Activated T-helper 1 cell treated with anti-CD3 and anti-CD28 coated beads, Interleukin-12 subunit alpha, Interleukin-12 subunit beta, Interleukin-2, Interleukin-4 antibody, amounts not matched to agents 30 ng/mL and 10 ng/mL and 1 ng/mL, durations not matched to agents 14 hours and 24 hours and 36 hours (primary cell): ENCODE measurements around the gene PPP2R2C. TPM values are rescaled to one million over a fixed set of nuclear protein-coding genes. Genes with fewer than 3 reads are reported as not detected.

Source experiments
- DNase-seq: peaks from one replicate; pipeline ENCODE4 v3.0.0; 2021; ENCODE audit warnings: low spot score
- H3K27ac Mint-ChIP-seq: one replicate; pipeline ENCODE4 v1.8.0; 2021; ENCODE audit warnings: mild to moderate bottlenecking, mixed read lengths
- H3K27me3 Mint-ChIP-seq: one replicate; pipeline ENCODE4 v1.8.0; 2022; ENCODE audit warnings: mild to moderate bottlenecking, moderate library complexity, mixed read lengths; ENCODE audit not compliant: insufficient read depth
- H3K36me3 Mint-ChIP-seq: one replicate; pipeline ENCODE4 v1.8.0; 2021; ENCODE audit warnings: low read depth, mixed read lengths
- H3K4me1 Mint-ChIP-seq: one replicate; pipeline ENCODE4 v1.8.0; 2021; ENCODE audit warnings: low read depth, mixed read lengths
- H3K4me3 Mint-ChIP-seq: one replicate; pipeline ENCODE4 v1.8.0; 2021; ENCODE audit warnings: mild to moderate bottlenecking, moderate library complexity, mixed read lengths
- H3K9me3 Mint-ChIP-seq: one replicate; pipeline ENCODE4 v1.8.0; 2021; ENCODE audit warnings: mixed read lengths
- intact Hi-C: fragments of 100-400 bp; cut with micrococcal nuclease; formaldehyde crosslinking; loops from one replicate; pipeline ENCODE4 v1.15.1; 2024
- total RNA-seq: library from RNA; stranded (reverse); gene quantifications from 2 replicates; pipeline ENCODE4 v1.2.3, GENCODE V29; 2022

Gene PPP2R2C
- total RNA-seq, 1 donor from 2014 or later: not detected

GRCh38 chr4:6282314-6282771 is 190.1 kb downstream of the PPP2R2C start:
- Mint-ChIP-seq H3K4me1 (peaks cover 8% of the 10 kb centered on the region), H3K4me3 (no peak overlapping the region), H3K9me3 (no peaks in the 10 kb centered on the region), H3K27me3 (no peaks in the 10 kb centered on the region), H3K27ac (no peak overlapping the region), H3K36me3 (no peaks in the 10 kb centered on the region)
- intact Hi-C loops: no loop called here
- no peak for DNase-seq

- no peak overlapping the region for H3K27ac Mint-ChIP-seq
These were observed 190.7 kb downstream of the PPP2R2C start for GRCh38 chr4:6281436-6282313.

GRCh38 chr4:6280365-6280996 is 191.9 kb downstream of the PPP2R2C start:
- intact Hi-C loops: no loop called here
- DNase-seq: no peak
- H3K36me3 Mint-ChIP-seq: no peaks in the 10 kb centered on the region
- H3K27me3 Mint-ChIP-seq: no peaks in the 10 kb centered on the region
- no peaks in the 10 kb centered on the region for H3K9me3 Mint-ChIP-seq
- H3K4me1 Mint-ChIP-seq: peaks cover 8% of the 10 kb centered on the region
- H3K27ac Mint-ChIP-seq: no peak overlapping the region
- H3K4me3 Mint-ChIP-seq: no peak overlapping the region

More at GRCh38 chr4:6281436-6282313, 190.7 kb downstream of the PPP2R2C start:
- Mint-ChIP-seq H3K4me3 (no peak overlapping the region), H3K36me3 (no peaks in the 10 kb centered on the region), H3K27me3 (no peaks in the 10 kb centered on the region), H3K4me1 (peaks cover 8% of the 10 kb centered on the region), H3K9me3 (no peaks in the 10 kb centered on the region)
- DNase-seq: no peak
- intact Hi-C loops: no loop called here

- intact Hi-C loops: no loop called here
- no peak overlapping the region for H3K27ac Mint-ChIP-seq
- H3K4me3 Mint-ChIP-seq: no peak overlapping the region
- H3K27me3 Mint-ChIP-seq: peaks cover 3% of the 10 kb centered on the region
- no peaks in the 10 kb centered on the region for H3K9me3 Mint-ChIP-seq
- no peak for DNase-seq
- H3K4me1 Mint-ChIP-seq: peaks cover 8% of the 10 kb centered on the region
- H3K36me3 Mint-ChIP-seq: no peaks in the 10 kb centered on the region
These were observed 192.7 kb downstream of the PPP2R2C start for GRCh38 chr4:6279582-6280289.

- Mint-ChIP-seq H3K27me3 (peaks cover 3% of the 10 kb centered on the region), H3K4me1 (peaks cover 8% of the 10 kb centered on the region), H3K27ac (no peak overlapping the region), H3K9me3 (no peaks in the 10 kb centered on the region), H3K36me3 (no peaks in the 10 kb centered on the region), H3K4me3 (no peak overlapping the region)
- intact Hi-C loops: no loop called here
- DNase-seq: no peak
These were observed 193.6 kb downstream of the PPP2R2C start for GRCh38 chr4:6278801-6279197.

GRCh38 chr4:6277935-6278800 is 194.2 kb downstream of the PPP2R2C start:
- Mint-ChIP-seq H3K27ac (no peak overlapping the region), H3K4me1 (peaks cover 8% of the 10 kb centered on the region), H3K27me3 (peaks cover 3% of the 10 kb centered on the region), H3K4me3 (no peak overlapping the region), H3K36me3 (no peaks in the 10 kb centered on the region), H3K9me3 (no peaks in the 10 kb centered on the region)
- intact Hi-C loops: no loop called here
- DNase-seq: no peak

- Mint-ChIP-seq H3K9me3 (no peaks in the 10 kb centered on the region), H3K27me3 (peaks cover 3% of the 10 kb centered on the region), H3K27ac (no peak overlapping the region), H3K4me1 (peaks cover 8% of the 10 kb centered on the region), H3K36me3 (no peaks in the 10 kb centered on the region), H3K4me3 (no peak overlapping the region)
- no peak for DNase-seq
- intact Hi-C loops: no loop called here
These were observed 195.1 kb downstream of the PPP2R2C start for GRCh38 chr4:6277139-6277802.

GRCh38 chr4:6275898-6276806 is 196.3 kb downstream of the PPP2R2C start:
- Mint-ChIP-seq H3K36me3 (no peaks in the 10 kb centered on the region), H3K27ac (no peak overlapping the region), H3K4me3 (no peak overlapping the region), H3K9me3 (no peaks in the 10 kb centered on the region), H3K4me1 (peaks cover 8% of the 10 kb centered on the region), H3K27me3 (peaks cover 8% of the 10 kb centered on the region)
- DNase-seq: no peak
- intact Hi-C loops: no loop called here

GRCh38 chr4:6275351-6275750 is 197.1 kb downstream of the PPP2R2C start:
- peaks cover 8% of the 10 kb centered on the region for H3K4me1 Mint-ChIP-seq
- peaks cover 15% of the 10 kb centered on the region for H3K27me3 Mint-ChIP-seq
- no peak for DNase-seq
- H3K4me3 Mint-ChIP-seq: no peak overlapping the region
- no peaks in the 10 kb centered on the region for H3K9me3 Mint-ChIP-seq
- intact Hi-C loops: no loop called here
- H3K36me3 Mint-ChIP-seq: no peaks in the 10 kb centered on the region
- H3K27ac Mint-ChIP-seq: no peak overlapping the region

- DNase-seq: no peak
- Mint-ChIP-seq H3K4me1 (peaks cover 11% of the 10 kb centered on the region), H3K4me3 (no peak overlapping the region), H3K27me3 (peaks cover 22% of the 10 kb centered on the region), H3K36me3 (no peaks in the 10 kb centered on the region), H3K9me3 (no peaks in the 10 kb centered on the region), H3K27ac (no peak overlapping the region)
- intact Hi-C loops: no loop called here
These were observed 198.8 kb downstream of the PPP2R2C start for GRCh38 chr4:6273661-6273990.

- H3K4me3 Mint-ChIP-seq: no peak overlapping the region
- H3K27me3 Mint-ChIP-seq: peaks cover 28% of the 10 kb centered on the region
- peaks cover 9% of the 10 kb centered on the region for H3K4me1 Mint-ChIP-seq
- H3K27ac Mint-ChIP-seq: no peak overlapping the region
- intact Hi-C loops: no loop called here
- no peaks in the 10 kb centered on the region for H3K9me3 Mint-ChIP-seq
- no peaks in the 10 kb centered on the region for H3K36me3 Mint-ChIP-seq
- no peak for DNase-seq
These were observed 199.4 kb downstream of the PPP2R2C start for GRCh38 chr4:6272863-6273660.
